Measurements from ENCODE around the gene USP17L25.
"Not testable (repeated sequence)": the region's sequence is repeated elsewhere in the genome, so short reads cannot be mapped to it uniquely, and the experiment has no call there.

- not testable (repeated sequence) for TF ChIP-seq POLR2AphosphoS5 (IDR thresholded peaks at IDR 0.05); EP300 (conservative IDR thresholded peaks at IDR 0.05; ENCODE audit: poor library complexity, severe bottlenecking)
Observed at GRCh38 chr4:9324865-9325264, 4.8 kb upstream of the USP17L25 start, which contains the start of gene USP17L24.

Measured in neural cell (in vitro differentiated cells).